Ishikawa (cell line): Measurements from ENCODE around the gene MGMT.

Experiments
- CEBPB ChIP-seq: IDR thresholded peaks from 2 replicates; pipeline ENCODE4 v1.6.1; 2012
- CREB1 ChIP-seq: IDR thresholded peaks from 2 replicates; pipeline ENCODE4 v1.6.1; 2012; ENCODE audit warnings: low read depth
- EP300 ChIP-seq: IDR thresholded peaks from 2 replicates; pipeline ENCODE4 v1.6.1; 2012; ENCODE audit warnings: borderline replicate concordance
- FOXM1 ChIP-seq: IDR thresholded peaks from 2 replicates; pipeline ENCODE4 v1.6.1; 2012; ENCODE audit warnings: low read depth, borderline replicate concordance
- MAX ChIP-seq: IDR thresholded peaks from 2 replicates; pipeline ENCODE4 v1.6.1; 2012
- NFIC ChIP-seq: IDR thresholded peaks from 2 replicates; pipeline ENCODE4 v1.6.1; 2012
- RAD21 ChIP-seq: IDR thresholded peaks from 2 replicates; pipeline ENCODE4 v1.6.1; 2012; ENCODE audit warnings: low read depth
- REST ChIP-seq: IDR thresholded peaks from 2 replicates; pipeline ENCODE4 v1.6.1; 2012; ENCODE audit warnings: low read depth, mild to moderate bottlenecking
- TAF1 ChIP-seq: IDR thresholded peaks from 2 replicates; pipeline ENCODE4 v1.6.1; 2012; ENCODE audit warnings: low read depth, mild to moderate bottlenecking
- ZBTB7A ChIP-seq: IDR thresholded peaks from 2 replicates; pipeline ENCODE4 v1.6.1; 2012; ENCODE audit warnings: low read depth

GRCh38 chr10:129660569-129660968 is 193.5 kb downstream of the MGMT start:
- TF ChIP-seq NFIC, result no peak
- TF ChIP-seq CREB1, result no peak
- no peak for TF ChIP-seq FOXM1
- no peak for TF ChIP-seq REST
- no peak for TF ChIP-seq ZBTB7A
- no peak for TF ChIP-seq EP300
- no peak for TF ChIP-seq CEBPB
- no peak for TF ChIP-seq RAD21
- TF ChIP-seq TAF1, result no peak
- TF ChIP-seq MAX, result no peak
